Parathyroid adenoma (tissue), 2 donors: Measurements from ENCODE around the gene STK11IP.

Experiments
- H2AFZ ChIP-seq: fragments of 300-600 bp; sonication (generic); one replicate; pipeline ENCODE4 v1.7.0; 2017; ENCODE audit warnings: antibody characterized with exemption, mild to moderate bottlenecking
- H3K27ac ChIP-seq: fragments of 300-600 bp; sonication (generic); one replicate; pipeline ENCODE4 v1.7.0; 2017
- H3K27me3 ChIP-seq: fragments of 300-600 bp; sonication (generic); one replicate; pipeline ENCODE4 v1.7.0; 2017; ENCODE audit warnings: low read length; ENCODE audit not compliant: control insufficient read depth, insufficient read depth
- H3K36me3 ChIP-seq: fragments of 300-600 bp; sonication (generic); one replicate; pipeline ENCODE4 v1.7.0; 2017; ENCODE audit warnings: low read length; ENCODE audit not compliant: control insufficient read depth, insufficient read depth
- H3K4me1 ChIP-seq: fragments of 300-600 bp; sonication (generic); one replicate; pipeline ENCODE4 v1.7.0; 2017; ENCODE audit warnings: control low read depth
- H3K4me2 ChIP-seq: fragments of 300-600 bp; sonication (generic); one replicate; pipeline ENCODE4 v1.7.0; 2017; ENCODE audit warnings: low read length
- H3K4me3 ChIP-seq: fragments of 300-600 bp; sonication (generic); one replicate; pipeline ENCODE4 v1.7.0; 2017; ENCODE audit warnings: low read depth, low read length
- H3K79me2 ChIP-seq: fragments of 300-600 bp; sonication (generic); one replicate; pipeline ENCODE4 v1.7.0; 2017; ENCODE audit warnings: control low read depth
- H3K9ac ChIP-seq: fragments of 300-600 bp; sonication (generic); one replicate; pipeline ENCODE4 v1.7.0; 2017; ENCODE audit warnings: mild to moderate bottlenecking
- H3K9me3 ChIP-seq: fragments of 300-600 bp; sonication (generic); one replicate; pipeline ENCODE4 v1.7.0; 2017; ENCODE audit warnings: low read length; ENCODE audit not compliant: control insufficient read depth
- TF ChIP-seq, protein P1 (sequence below): fragments of 300-600 bp; sonication (generic); IDR thresholded peaks from one replicate; pipeline ENCODE4 v1.7.0; 2017; ENCODE audit warnings: antibody characterized with exemption, mild to moderate bottlenecking
- donor health status: primary hyperparathyroidism.

Gene STK11IP

DNA sequence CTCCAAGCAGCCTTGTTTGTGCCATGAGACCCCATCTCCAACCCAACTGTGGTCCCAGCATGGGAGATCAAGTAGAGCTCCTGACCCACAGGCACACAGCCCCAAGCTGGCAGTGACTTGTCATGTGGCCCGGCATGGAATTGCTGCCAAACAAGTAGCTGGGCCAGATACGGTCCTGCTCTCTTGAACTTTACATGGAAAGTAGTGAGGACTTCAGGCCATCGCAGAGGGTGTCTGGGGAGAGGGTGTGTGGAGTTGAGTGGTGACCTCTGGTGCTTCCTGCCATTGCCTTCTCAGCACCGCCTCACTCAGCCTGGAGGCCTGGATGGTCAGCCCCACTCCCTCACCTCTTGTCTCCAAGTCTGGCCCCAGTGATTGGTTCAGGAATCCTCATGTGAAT lies 18.9 kb downstream of the STK11IP start:
- H3K4me2 ChIP-seq, result no peak overlapping the region
- no peaks in the 10 kb centered on the region for H3K27me3 ChIP-seq
- H2AFZ ChIP-seq, result no peak overlapping the region
- H3K9me3 ChIP-seq, result no peaks in the 10 kb centered on the region
- no peaks in the 10 kb centered on the region for H3K4me1 ChIP-seq
- H3K9ac ChIP-seq, result no peak overlapping the region
- no peak overlapping the region for H3K4me3 ChIP-seq
- no peak overlapping the region for H3K27ac ChIP-seq
- no peaks in the 10 kb centered on the region for H3K79me2 ChIP-seq
- TF ChIP-seq, protein P1, sequence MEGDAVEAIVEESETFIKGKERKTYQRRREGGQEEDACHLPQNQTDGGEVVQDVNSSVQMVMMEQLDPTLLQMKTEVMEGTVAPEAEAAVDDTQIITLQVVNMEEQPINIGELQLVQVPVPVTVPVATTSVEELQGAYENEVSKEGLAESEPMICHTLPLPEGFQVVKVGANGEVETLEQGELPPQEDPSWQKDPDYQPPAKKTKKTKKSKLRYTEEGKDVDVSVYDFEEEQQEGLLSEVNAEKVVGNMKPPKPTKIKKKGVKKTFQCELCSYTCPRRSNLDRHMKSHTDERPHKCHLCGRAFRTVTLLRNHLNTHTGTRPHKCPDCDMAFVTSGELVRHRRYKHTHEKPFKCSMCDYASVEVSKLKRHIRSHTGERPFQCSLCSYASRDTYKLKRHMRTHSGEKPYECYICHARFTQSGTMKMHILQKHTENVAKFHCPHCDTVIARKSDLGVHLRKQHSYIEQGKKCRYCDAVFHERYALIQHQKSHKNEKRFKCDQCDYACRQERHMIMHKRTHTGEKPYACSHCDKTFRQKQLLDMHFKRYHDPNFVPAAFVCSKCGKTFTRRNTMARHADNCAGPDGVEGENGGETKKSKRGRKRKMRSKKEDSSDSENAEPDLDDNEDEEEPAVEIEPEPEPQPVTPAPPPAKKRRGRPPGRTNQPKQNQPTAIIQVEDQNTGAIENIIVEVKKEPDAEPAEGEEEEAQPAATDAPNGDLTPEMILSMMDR, result no peak
- H3K36me3 ChIP-seq, result no peaks in the 10 kb centered on the region

DNA sequence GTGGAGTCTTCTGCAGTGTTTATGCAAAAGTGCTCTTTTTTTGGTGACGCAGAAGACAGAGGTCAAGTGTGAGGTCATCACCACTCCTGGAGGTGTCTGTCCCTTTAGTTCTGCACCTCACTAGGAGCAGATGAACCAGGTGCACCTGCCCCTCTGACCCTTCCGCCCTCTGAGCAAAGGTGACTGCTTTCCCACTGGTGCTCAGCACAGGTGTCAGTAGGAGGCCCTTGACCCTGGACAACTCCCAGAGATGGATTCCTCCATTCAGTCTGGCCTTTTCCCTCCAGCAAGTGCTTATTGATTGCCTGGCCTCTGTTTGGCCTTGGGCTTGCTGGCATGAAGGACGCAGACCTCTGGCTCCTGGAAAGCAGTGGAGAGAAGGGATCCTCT lies 21.1 kb downstream of the STK11IP start:
- H3K9me3 ChIP-seq, result no peaks in the 10 kb centered on the region
- no peak overlapping the region for H3K27ac ChIP-seq
- no peak overlapping the region for H3K4me2 ChIP-seq
- H3K4me3 ChIP-seq, result no peak overlapping the region
- no peaks in the 10 kb centered on the region for H3K27me3 ChIP-seq
- H3K79me2 ChIP-seq, result no peaks in the 10 kb centered on the region
- H3K4me1 ChIP-seq, result no peaks in the 10 kb centered on the region
- TF ChIP-seq, protein P1, result no peak
- no peaks in the 10 kb centered on the region for H3K36me3 ChIP-seq
- H3K9ac ChIP-seq, result no peak overlapping the region
- no peak overlapping the region for H2AFZ ChIP-seq

DNA sequence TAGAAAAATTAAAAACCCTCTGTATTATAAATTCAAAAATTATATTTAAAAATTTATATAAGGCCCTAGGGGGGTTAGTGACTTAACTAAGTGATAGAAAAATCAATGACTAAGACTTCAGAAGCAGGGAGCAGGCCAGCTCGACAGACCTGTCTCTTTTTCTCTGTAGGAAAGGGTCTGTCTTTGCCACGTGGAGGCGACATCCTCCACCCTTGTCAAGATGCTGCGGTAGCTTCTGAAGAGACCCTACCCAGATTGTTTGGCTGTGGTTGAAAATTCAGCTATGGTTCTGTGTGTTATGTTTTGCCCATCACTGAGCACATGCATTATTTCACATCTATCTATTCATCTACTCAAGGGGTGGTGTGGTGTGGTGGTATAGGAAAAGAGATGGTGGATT lies 21.6 kb downstream of the STK11IP start:
- TF ChIP-seq, protein P1, result no peak
- Histone ChIP-seq H3K79me2 (no peaks in the 10 kb centered on the region), H3K36me3 (no peaks in the 10 kb centered on the region), H2AFZ (no peak overlapping the region), H3K4me1 (no peaks in the 10 kb centered on the region), H3K4me2 (no peak overlapping the region), H3K27me3 (no peaks in the 10 kb centered on the region), H3K9me3 (no peaks in the 10 kb centered on the region), H3K27ac (no peak overlapping the region), H3K9ac (no peak overlapping the region), H3K4me3 (no peak overlapping the region)

DNA sequence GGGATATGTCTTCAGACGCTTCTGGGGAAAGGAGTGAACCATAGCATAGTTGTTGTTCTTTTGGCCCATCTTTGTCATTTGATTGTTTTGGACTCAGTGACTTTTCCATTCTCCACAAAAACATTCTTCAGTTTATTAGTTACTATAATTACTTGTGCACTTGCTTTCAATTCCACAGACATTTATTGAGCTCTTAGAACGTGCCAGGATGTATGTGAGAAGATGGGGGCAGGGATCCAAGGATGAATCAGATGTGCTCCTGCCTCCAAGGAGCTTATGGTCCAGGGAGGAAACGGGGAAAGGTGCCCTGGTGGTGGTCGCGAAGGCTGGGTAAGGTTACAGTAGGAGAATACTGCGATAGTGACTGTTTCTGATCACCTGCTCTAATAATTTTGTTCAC lies 22.9 kb downstream of the STK11IP start:
- Histone ChIP-seq H3K36me3 (no peaks in the 10 kb centered on the region), H3K4me1 (no peaks in the 10 kb centered on the region), H2AFZ (no peak overlapping the region), H3K27ac (no peak overlapping the region), H3K4me2 (no peak overlapping the region), H3K79me2 (no peaks in the 10 kb centered on the region), H3K4me3 (no peak overlapping the region), H3K9me3 (no peaks in the 10 kb centered on the region), H3K9ac (no peak overlapping the region), H3K27me3 (no peaks in the 10 kb centered on the region)
- TF ChIP-seq, protein P1, result no peak

DNA sequence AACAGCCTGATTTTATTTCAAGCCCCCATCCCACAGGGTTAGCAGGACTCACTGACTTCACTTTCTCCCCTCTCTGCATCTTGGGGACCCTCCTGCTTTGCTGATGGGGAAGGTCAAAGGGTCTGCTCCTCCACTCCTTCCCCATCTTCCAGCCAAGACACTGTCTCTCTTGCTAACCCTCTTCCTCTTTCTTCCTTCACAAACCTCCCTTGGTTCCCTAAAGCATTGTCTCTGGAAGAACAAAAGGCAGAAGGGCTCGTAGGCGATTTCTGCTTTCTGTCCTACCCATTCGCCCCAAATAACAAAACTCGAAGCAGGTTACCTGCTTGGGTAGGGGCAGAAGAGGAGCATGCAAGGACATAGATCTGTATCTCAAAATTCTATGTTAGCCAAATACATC lies 24.3 kb downstream of the STK11IP start:
- H2AFZ ChIP-seq, result no peak overlapping the region
- TF ChIP-seq, protein P1, result no peak
- no peak overlapping the region for H3K4me3 ChIP-seq
- H3K4me2 ChIP-seq, result no peak overlapping the region
- H3K27ac ChIP-seq, result no peak overlapping the region
- no peak overlapping the region for H3K9ac ChIP-seq
- no peaks in the 10 kb centered on the region for H3K36me3 ChIP-seq
- H3K79me2 ChIP-seq, result no peaks in the 10 kb centered on the region
- H3K9me3 ChIP-seq, result no peaks in the 10 kb centered on the region
- H3K4me1 ChIP-seq, result no peaks in the 10 kb centered on the region
- no peaks in the 10 kb centered on the region for H3K27me3 ChIP-seq
